Astrocyte (in vitro differentiated cells and primary cell): Measurements from ENCODE around the gene TMEM179.

Source experiments
- CTCF ChIP-seq: IDR thresholded peaks from 2 replicates; pipeline ENCODE4 v1.5.1; 2011; ENCODE audit warnings: low read depth, mild to moderate bottlenecking, inconsistent platforms, low read length, moderate library complexity; ENCODE audit not compliant: insufficient read depth
- EZH2 ChIP-seq: IDR thresholded peaks from 2 replicates; pipeline ENCODE4 v1.6.1; 2012; ENCODE audit warnings: mild to moderate bottlenecking, low read length, inconsistent platforms; ENCODE audit not compliant: insufficient read depth

- TF ChIP-seq CTCF (no peak), EZH2 (no peak)
Measured at GRCh38 chr14:104592785-104593184, 11.8 kb downstream of the TMEM179 start.
